GM20431 (cell line): ENCODE data around the gene SPR.

Source experiments
- in situ Hi-C: fragments of 300-500 bp; cut with MseI, MboI; formaldehyde crosslinking; loops from one replicate; pipeline ENCODE4 v1.15.0; 2020; ENCODE audit warnings: low sequenced_read_pairs; ENCODE audit not compliant: unreplicated experiment

Gene SPR

GRCh38 chr2:72887032-72887739, at the start of gene SPR:
Gene SPR, plus strand, starts transcription at chr2:72887408. Its CDS starts 25 bp downstream, at chr2:72887433.
- in situ Hi-C loops, result no loop called here

- in situ Hi-C loops, result no loop called here
Observed at GRCh38 chr2:72840066-72840465, 47.1 kb upstream of the SPR start.

GRCh38 chr2:72841462-72842125, 45.6 kb upstream of the SPR start:
- in situ Hi-C loops, result no loop called here

GRCh38 chr2:72843301-72843700, 43.9 kb upstream of the SPR start:
- in situ Hi-C loops, result no loop called here

GRCh38 chr2:72846171-72847095, 40.8 kb upstream of the SPR start:
- in situ Hi-C loops, result no loop called here

GRCh38 chr2:72847534-72848315, 39.5 kb upstream of the SPR start:
- in situ Hi-C loops, result no loop called here

- in situ Hi-C loops, result no loop called here
Observed at GRCh38 chr2:72848436-72849137, 38.6 kb upstream of the SPR start.

GRCh38 chr2:72849138-72849462, 38.1 kb upstream of the SPR start:
- in situ Hi-C loops, result no loop called here

- in situ Hi-C loops, result loop anchor here (10.0 kb wide), 1 partner anchor 77 kb away; no protein-coding TSS in a partner anchor
Observed at GRCh38 chr2:72851333-72851732, 35.9 kb upstream of the SPR start.

GRCh38 chr2:72859831-72860262, 27.4 kb upstream of the SPR start:
- in situ Hi-C loops, result loop anchor here (10.0 kb wide), 1 partner anchor 85 kb away; no protein-coding TSS in a partner anchor

- in situ Hi-C loops, result no loop called here
Observed at GRCh38 chr2:72862239-72862988, 24.8 kb upstream of the SPR start.

- in situ Hi-C loops, result no loop called here
Observed at GRCh38 chr2:72863046-72863445, 24.2 kb upstream of the SPR start.

GRCh38 chr2:72864500-72864899, 22.7 kb upstream of the SPR start:
- in situ Hi-C loops, result no loop called here

GRCh38 chr2:72871060-72871459, 16.1 kb upstream of the SPR start:
- in situ Hi-C loops, result no loop called here

GRCh38 chr2:72871880-72872279, 15.3 kb upstream of the SPR start:
- in situ Hi-C loops, result no loop called here

- in situ Hi-C loops, result no loop called here
Observed at GRCh38 chr2:72883356-72883962, 3.7 kb upstream of the SPR start.

GRCh38 chr2:72886505-72887031, 640 bp upstream of the SPR start:
- in situ Hi-C loops, result no loop called here
